ENCODE results near the gene TM9SF1. TPM values are rescaled to one million over a fixed set of nuclear protein-coding genes. Genes with fewer than 3 reads are reported as not detected.

The TM9SF1 gene
- total and polyA plus RNA-seq, 2 of the 13 experiments (the other 11 are each of a cell fraction or from before 2014, with no cell fraction given), result 83.2 to 110 TPM

DNA sequence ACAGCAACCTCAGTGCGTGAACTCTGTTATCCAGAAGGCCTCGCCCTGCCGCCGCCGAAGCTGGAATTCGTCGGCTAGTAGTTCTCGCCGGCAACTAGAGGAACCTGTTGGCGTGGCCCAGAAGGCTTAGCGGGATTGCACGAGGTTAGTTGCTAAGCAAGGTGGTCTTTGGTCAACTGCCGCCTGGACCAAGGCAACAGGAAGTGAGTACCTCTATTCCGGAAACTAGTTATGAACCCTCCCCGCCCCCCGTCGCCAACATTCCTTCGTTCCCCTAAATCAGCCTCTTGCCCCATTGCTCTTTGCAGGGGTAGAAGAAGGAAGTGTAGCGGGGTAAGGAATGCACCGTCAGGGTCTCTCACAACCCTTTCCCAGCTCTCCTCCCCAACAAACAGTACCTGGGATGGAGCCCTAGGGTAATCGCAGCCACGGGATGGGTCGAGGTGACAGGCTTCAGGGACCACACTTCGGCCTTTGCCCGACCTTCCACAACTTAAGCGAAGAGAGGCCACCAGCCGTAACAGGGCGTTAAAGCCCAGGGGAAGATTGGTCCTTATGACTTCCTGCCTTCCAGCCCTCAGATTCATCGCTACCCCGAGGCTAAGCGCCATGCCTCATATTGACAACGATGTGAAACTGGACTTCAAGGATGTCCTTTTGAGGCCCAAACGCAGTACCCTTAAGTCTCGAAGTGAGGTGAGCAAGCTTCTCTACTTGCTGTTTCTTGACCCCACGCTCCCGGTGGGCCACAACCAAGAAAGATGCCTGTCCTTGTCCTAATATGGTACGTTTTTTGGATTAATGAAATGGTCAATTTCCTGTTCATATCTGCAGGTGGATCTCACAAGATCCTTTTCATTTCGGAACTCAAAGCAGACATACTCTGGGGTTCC, 37.6 kb upstream of the TM9SF1 start, which contains the start of gene GMPR2 (continued):
- TF ChIP-seq, protein P1, sequence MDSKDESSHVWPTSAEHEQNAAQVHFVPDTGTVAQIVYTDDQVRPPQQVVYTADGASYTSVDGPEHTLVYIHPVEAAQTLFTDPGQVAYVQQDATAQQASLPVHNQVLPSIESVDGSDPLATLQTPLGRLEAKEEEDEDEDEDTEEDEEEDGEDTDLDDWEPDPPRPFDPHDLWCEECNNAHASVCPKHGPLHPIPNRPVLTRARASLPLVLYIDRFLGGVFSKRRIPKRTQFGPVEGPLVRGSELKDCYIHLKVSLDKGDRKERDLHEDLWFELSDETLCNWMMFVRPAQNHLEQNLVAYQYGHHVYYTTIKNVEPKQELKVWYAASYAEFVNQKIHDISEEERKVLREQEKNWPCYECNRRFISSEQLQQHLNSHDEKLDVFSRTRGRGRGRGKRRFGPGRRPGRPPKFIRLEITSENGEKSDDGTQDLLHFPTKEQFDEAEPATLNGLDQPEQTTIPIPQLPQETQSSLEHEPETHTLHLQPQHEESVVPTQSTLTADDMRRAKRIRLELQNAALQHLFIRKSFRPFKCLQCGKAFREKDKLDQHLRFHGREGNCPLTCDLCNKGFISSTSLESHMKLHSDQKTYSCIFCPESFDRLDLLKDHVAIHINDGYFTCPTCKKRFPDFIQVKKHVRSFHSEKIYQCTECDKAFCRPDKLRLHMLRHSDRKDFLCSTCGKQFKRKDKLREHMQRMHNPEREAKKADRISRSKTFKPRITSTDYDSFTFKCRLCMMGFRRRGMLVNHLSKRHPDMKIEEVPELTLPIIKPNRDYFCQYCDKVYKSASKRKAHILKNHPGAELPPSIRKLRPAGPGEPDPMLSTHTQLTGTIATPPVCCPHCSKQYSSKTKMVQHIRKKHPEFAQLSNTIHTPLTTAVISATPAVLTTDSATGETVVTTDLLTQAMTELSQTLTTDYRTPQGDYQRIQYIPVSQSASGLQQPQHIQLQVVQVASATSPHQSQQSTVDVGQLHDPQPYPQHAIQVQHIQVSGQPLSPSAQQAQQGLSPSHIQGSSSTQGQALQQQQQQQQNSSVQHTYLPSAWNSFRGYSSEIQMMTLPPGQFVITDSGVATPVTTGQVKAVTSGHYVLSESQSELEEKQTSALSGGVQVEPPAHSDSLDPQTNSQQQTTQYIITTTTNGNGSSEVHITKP (CRISPR knock-in tag; IDR thresholded peaks at IDR 0.05; ENCODE audit: low read depth), result no peak; the same call in 1 of the 2 replicates
- TF ChIP-seq, protein P2, sequence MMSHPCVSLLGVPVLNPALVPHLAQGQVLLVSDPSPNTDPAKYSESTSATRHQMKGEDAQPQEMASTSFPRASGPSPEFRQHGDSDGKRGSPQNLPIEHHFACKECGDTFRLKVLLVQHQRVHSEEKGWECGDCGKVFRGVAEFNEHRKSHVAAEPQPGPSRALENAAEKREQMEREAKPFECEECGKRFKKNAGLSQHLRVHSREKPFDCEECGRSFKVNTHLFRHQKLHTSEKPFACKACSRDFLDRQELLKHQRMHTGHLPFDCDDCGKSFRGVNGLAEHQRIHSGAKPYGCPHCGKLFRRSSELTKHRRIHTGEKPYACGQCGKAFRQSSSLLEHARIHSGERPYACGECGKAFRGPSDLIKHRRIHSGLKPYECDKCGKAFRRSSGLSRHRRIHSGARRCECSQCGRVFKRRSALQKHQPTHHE (CRISPR knock-in tag; IDR thresholded peaks at IDR 0.05; ENCODE audit: borderline replicate concordance), result peak; percentile 97
- TF ChIP-seq, protein P3, sequence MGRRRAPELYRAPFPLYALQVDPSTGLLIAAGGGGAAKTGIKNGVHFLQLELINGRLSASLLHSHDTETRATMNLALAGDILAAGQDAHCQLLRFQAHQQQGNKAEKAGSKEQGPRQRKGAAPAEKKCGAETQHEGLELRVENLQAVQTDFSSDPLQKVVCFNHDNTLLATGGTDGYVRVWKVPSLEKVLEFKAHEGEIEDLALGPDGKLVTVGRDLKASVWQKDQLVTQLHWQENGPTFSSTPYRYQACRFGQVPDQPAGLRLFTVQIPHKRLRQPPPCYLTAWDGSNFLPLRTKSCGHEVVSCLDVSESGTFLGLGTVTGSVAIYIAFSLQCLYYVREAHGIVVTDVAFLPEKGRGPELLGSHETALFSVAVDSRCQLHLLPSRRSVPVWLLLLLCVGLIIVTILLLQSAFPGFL (CRISPR knock-in tag; IDR thresholded peaks at IDR 0.05), result no peak; the same call in 1 of the 2 replicates
- peak; percentile 77 for TF ChIP-seq PHF5A (CRISPR knock-in tag; IDR thresholded peaks at IDR 0.05; ENCODE audit: low read depth, unreplicated experiment)
- TF ChIP-seq, protein P4, sequence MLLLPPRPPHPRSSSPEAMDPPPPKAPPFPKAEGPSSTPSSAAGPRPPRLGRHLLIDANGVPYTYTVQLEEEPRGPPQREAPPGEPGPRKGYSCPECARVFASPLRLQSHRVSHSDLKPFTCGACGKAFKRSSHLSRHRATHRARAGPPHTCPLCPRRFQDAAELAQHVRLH (CRISPR knock-in tag; IDR thresholded peaks at IDR 0.05; ENCODE audit: borderline replicate concordance, low read depth), result peak; percentile 33; the same call in 1 of the 2 replicates
- TF ChIP-seq TEAD3 (CRISPR knock-in tag; optimal IDR thresholded peaks at IDR 0.05; ENCODE audit: borderline replicate concordance), result peak; percentile 82
- TF ChIP-seq, protein P5, sequence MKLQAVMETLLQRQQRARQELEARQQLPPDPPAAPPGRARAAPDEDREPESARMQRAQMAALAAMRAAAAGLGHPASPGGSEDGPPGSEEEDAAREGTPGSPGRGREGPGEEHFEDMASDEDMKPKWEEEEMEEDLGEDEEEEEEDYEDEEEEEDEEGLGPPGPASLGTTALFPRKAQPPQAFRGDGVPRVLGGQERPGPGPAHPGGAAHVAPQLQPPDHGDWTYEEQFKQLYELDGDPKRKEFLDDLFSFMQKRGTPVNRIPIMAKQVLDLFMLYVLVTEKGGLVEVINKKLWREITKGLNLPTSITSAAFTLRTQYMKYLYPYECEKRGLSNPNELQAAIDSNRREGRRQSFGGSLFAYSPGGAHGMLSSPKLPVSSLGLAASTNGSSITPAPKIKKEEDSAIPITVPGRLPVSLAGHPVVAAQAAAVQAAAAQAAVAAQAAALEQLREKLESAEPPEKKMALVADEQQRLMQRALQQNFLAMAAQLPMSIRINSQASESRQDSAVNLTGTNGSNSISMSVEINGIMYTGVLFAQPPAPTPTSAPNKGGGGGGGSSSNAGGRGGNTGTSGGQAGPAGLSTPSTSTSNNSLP (IDR thresholded peaks at IDR 0.05; ENCODE audit: low read depth, low read length), result no peak
- TF ChIP-seq, protein P6, sequence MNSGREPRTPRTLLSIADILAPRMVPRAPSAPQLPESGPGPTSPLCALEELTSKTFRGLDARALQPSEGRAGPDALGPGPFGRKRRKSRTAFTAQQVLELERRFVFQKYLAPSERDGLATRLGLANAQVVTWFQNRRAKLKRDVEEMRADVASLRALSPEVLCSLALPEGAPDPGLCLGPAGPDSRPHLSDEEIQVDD (CRISPR knock-in tag; IDR thresholded peaks at IDR 0.05; ENCODE audit: borderline replicate concordance), result peak; percentile 37; the same call in 1 of the 2 replicates
- TF ChIP-seq, protein P7, sequence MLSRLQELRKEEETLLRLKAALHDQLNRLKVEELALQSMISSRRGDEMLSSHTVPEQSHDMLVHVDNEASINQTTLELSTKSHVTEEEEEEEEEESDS (CRISPR knock-in tag; IDR thresholded peaks at IDR 0.05; ENCODE audit: borderline replicate concordance), result peak; percentile 93; the same call in 1 of the 2 replicates
- TF ChIP-seq, protein P8, sequence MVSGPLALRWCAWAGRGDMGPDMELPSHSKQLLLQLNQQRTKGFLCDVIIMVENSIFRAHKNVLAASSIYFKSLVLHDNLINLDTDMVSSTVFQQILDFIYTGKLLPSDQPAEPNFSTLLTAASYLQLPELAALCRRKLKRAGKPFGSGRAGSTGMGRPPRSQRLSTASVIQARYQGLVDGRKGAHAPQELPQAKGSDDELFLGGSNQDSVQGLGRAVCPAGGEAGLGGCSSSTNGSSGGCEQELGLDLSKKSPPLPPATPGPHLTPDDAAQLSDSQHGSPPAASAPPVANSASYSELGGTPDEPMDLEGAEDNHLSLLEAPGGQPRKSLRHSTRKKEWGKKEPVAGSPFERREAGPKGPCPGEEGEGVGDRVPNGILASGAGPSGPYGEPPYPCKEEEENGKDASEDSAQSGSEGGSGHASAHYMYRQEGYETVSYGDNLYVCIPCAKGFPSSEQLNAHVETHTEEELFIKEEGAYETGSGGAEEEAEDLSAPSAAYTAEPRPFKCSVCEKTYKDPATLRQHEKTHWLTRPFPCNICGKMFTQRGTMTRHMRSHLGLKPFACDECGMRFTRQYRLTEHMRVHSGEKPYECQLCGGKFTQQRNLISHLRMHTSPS (CRISPR knock-in tag; IDR thresholded peaks at IDR 0.05; ENCODE audit: low read depth), result no peak
- TF ChIP-seq KMT2A (CRISPR knock-in tag; IDR thresholded peaks at IDR 0.05), result peak; percentile 73
- TF ChIP-seq ZNF326 (CRISPR knock-in tag; IDR thresholded peaks at IDR 0.05; ENCODE audit: borderline replicate concordance), result 0 out of 2 replicates have a peak, but pooled peaks have one; percentile 62
